IMR-90 (cell line): Measurements from ENCODE around the gene CCDC50. TPM values are rescaled to one million over a fixed set of nuclear protein-coding genes. Genes with fewer than 3 reads are reported as not detected.

Experiments used
- ATAC-seq: fragments of 200-7000 bp; cut with Tn5 transposase; 2 replicates; pipeline ENCODE4 v1.9.1; 2020; ENCODE audit warnings: low read depth, mild to moderate bottlenecking, moderate library complexity
- BruUV-seq: library from RNA; stranded (reverse); fragments of 400-500 nt; replicated peaks from 2 replicates; lab custom pipeline; 2021; lab: Mats Ljungman, UMichigan
- CTCF ChIA-PET: fragments of 300-600 bp; formaldehyde crosslinking; extraction: SDS; loops from one replicate; lab custom pipeline; 2021; ENCODE audit warnings: antibody characterized with exemption; lab: Yijun Ruan, JAX
- POLR2A ChIA-PET: fragments of 300-600 bp; sonication (Branson Sonifier 250); formaldehyde crosslinking; loops from one replicate; lab custom pipeline; 2022; ENCODE audit warnings: antibody characterized with exemption; ENCODE audit not compliant: unreplicated experiment; lab: Charles Lee
- DNase-seq: peaks from one replicate; pipeline ENCODE4 v3.0.0; 2013
- H2AFZ ChIP-seq: replicated peaks from 2 replicates; pipeline ENCODE3; 2013; ENCODE audit warnings: low read length, mild to moderate bottlenecking; ENCODE audit not compliant: poor library complexity
- H2AK5ac ChIP-seq: 2 replicates; pipeline ENCODE4 v1.6.1; 2013; ENCODE audit warnings: low read depth, low read length, inconsistent platforms
- H2AK9ac ChIP-seq: replicated peaks from 2 replicates; pipeline ENCODE3; 2013; ENCODE audit warnings: mild to moderate bottlenecking, low read depth, low read length, moderate library complexity; ENCODE audit not compliant: poor library complexity
- H2BK120ac ChIP-seq: 2 replicates; pipeline ENCODE4 v1.6.1; 2013; ENCODE audit warnings: low read depth, low read length, inconsistent platforms
- H2BK15ac ChIP-seq: 3 replicates; pipeline ENCODE4 v1.6.1; 2013; ENCODE audit warnings: low read depth, low read length, inconsistent platforms
- H2BK20ac ChIP-seq: 2 replicates; pipeline ENCODE4 v1.6.1; 2013; ENCODE audit warnings: low read depth, mild to moderate bottlenecking, inconsistent platforms, low read length, moderate library complexity
- H2BK5ac ChIP-seq: 2 replicates; pipeline ENCODE4 v1.6.1; 2013; ENCODE audit warnings: mild to moderate bottlenecking, low read depth, low read length, inconsistent platforms; ENCODE audit not compliant: poor library complexity, severe bottlenecking
- H3K14ac ChIP-seq: replicated peaks from 2 replicates; pipeline ENCODE4 v1.6.1; 2013; ENCODE audit warnings: low read depth, low read length, inconsistent platforms
- H3K18ac ChIP-seq: 2 replicates; pipeline ENCODE4 v1.6.1; 2013; ENCODE audit warnings: low read depth, low read length, control low read depth
- H3K23ac ChIP-seq: 2 replicates; pipeline ENCODE4 v1.6.1; 2013; ENCODE audit warnings: low read depth, low read length, inconsistent platforms
- H3K27ac ChIP-seq: 2 replicates; pipeline ENCODE4 v1.5.1; 2013; ENCODE audit warnings: mild to moderate bottlenecking, control low read depth, low read length; ENCODE audit not compliant: insufficient read depth
- H3K27me3 ChIP-seq: 2 replicates; pipeline ENCODE4 v1.6.1; 2013; ENCODE audit warnings: low read length; ENCODE audit not compliant: control insufficient read depth, insufficient read depth
- H3K36me3 ChIP-seq: 2 replicates; pipeline ENCODE4 v1.6.1; 2013; ENCODE audit warnings: low read length, mixed read lengths; ENCODE audit not compliant: control insufficient read depth, insufficient read depth
- H3K4ac ChIP-seq: 2 replicates; pipeline ENCODE4 v1.6.1; 2013; ENCODE audit warnings: low read depth, low read length, inconsistent platforms
- H3K4me1 ChIP-seq: 2 replicates; pipeline ENCODE4 v1.6.1; 2013; ENCODE audit warnings: low read length, mixed read lengths; ENCODE audit not compliant: control insufficient read depth, insufficient read depth
- H3K4me2 ChIP-seq: 2 replicates; pipeline ENCODE4 v1.6.1; 2013; ENCODE audit warnings: low read depth, mild to moderate bottlenecking, control low read depth, low read length, moderate library complexity
- H3K4me3 ChIP-seq: 2 replicates; pipeline ENCODE4 v1.5.1; 2013; ENCODE audit warnings: low read depth, mild to moderate bottlenecking, control low read depth, low read length, moderate library complexity; ENCODE audit not compliant: insufficient read depth
- H3K56ac ChIP-seq: 2 replicates; pipeline ENCODE4 v1.6.1; 2013; ENCODE audit warnings: low read length, inconsistent platforms; ENCODE audit not compliant: insufficient read depth; ENCODE audit errors: extremely low read depth
- H3K79me1 ChIP-seq, 2 experiments: 2 replicates each; pipeline ENCODE4 v1.6.1; 2013; ENCODE audit warnings: low read length in 2 of 2, inconsistent platforms in 1 of 2, low read depth in 1 of 2
- H3K9ac ChIP-seq: 2 replicates; pipeline ENCODE4 v1.6.1; 2013; ENCODE audit warnings: low read depth, low read length, control low read depth
- H3K9me1 ChIP-seq: 2 replicates; pipeline ENCODE4 v1.6.1; 2013; ENCODE audit warnings: low read length, inconsistent platforms; ENCODE audit not compliant: insufficient read depth
- H3K9me3 ChIP-seq: 2 replicates; pipeline ENCODE4 v1.6.1; 2013; ENCODE audit warnings: low read length; ENCODE audit not compliant: control insufficient read depth, insufficient read depth
- H4K20me1 ChIP-seq: 2 replicates; pipeline ENCODE4 v1.6.1; 2013; ENCODE audit warnings: low read length, inconsistent platforms; ENCODE audit not compliant: insufficient read depth
- H4K5ac ChIP-seq: 2 replicates; pipeline ENCODE4 v1.6.1; 2013; ENCODE audit warnings: mild to moderate bottlenecking, low read depth, low read length, control low read depth
- H4K8ac ChIP-seq, 2 experiments: 2 replicates each; pipeline ENCODE4 v1.6.1; 2013; ENCODE audit warnings: low read depth in 2 of 2, low read length in 2 of 2, control low read depth in 1 of 2, inconsistent platforms in 1 of 2
- H4K91ac ChIP-seq: 2 replicates; pipeline ENCODE4 v1.6.1; 2013; ENCODE audit warnings: low read depth, low read length, inconsistent platforms; ENCODE audit not compliant: insufficient read depth
- BHLHE40 ChIP-seq: fragments of 150-350 bp; IDR thresholded peaks from 2 replicates; pipeline ENCODE4 v1.6.1; 2016; ENCODE audit warnings: mild to moderate bottlenecking, low read depth, low read length
- CEBPB ChIP-seq: IDR thresholded peaks from 2 replicates; pipeline ENCODE4 v1.6.1; 2012; ENCODE audit warnings: low read depth, low read length, improper control_type of control experiment
- FOS ChIP-seq: fragments of 150-350 bp; IDR thresholded peaks from 2 replicates; pipeline ENCODE4 v1.6.1; 2016; ENCODE audit warnings: low read depth, low read length
- MAFK ChIP-seq: IDR thresholded peaks from 2 replicates; pipeline ENCODE4 v1.6.1; 2012; ENCODE audit warnings: low read depth, low read length, improper control_type of control experiment
- MAZ ChIP-seq: IDR thresholded peaks from 2 replicates; pipeline ENCODE4 v1.6.1; 2012; ENCODE audit warnings: low read depth, mild to moderate bottlenecking, low read length, improper control_type of control experiment, moderate library complexity, borderline replicate concordance
- NFE2L2 ChIP-seq: fragments of 150-350 bp; IDR thresholded peaks from 2 replicates; pipeline ENCODE4 v1.6.1; 2016; ENCODE audit warnings: low read depth, mild to moderate bottlenecking, low read length
- POLR2A ChIP-seq: IDR thresholded peaks from 2 replicates; pipeline ENCODE4 v1.6.1; 2012; ENCODE audit warnings: mild to moderate bottlenecking, low read depth, low read length
- RAD21 ChIP-seq: IDR thresholded peaks from 2 replicates; pipeline ENCODE4 v1.6.1; 2012; ENCODE audit warnings: low read length, improper control_type of control experiment
- RCOR1 ChIP-seq: IDR thresholded peaks from 2 replicates; pipeline ENCODE4 v1.6.1; 2012; ENCODE audit warnings: mild to moderate bottlenecking, low read length, improper control_type of control experiment; ENCODE audit not compliant: insufficient replicate concordance
- RFX5 ChIP-seq: IDR thresholded peaks from 2 replicates; pipeline ENCODE4 v1.8.0; 2012; ENCODE audit warnings: low read depth, mild to moderate bottlenecking, low read length, moderate library complexity
- SMC3 ChIP-seq: fragments of 150-350 bp; IDR thresholded peaks from 2 replicates; pipeline ENCODE4 v1.6.1; 2016; ENCODE audit warnings: low read depth, mild to moderate bottlenecking, antibody characterized with exemption, low read length, moderate library complexity
- WGBS, 2 experiments: methylation state at CpG; one replicate each; pipeline versions ENCODE4 v1.1.5 to v1.1.7; 2013; ENCODE audit warnings: missing lambda C conversion rate in 2 of 2; ENCODE audit not compliant: insufficient read length in 1 of 2; ENCODE audit errors: extremely low coverage in 2 of 2; 5-methylcytosine and 5-hydroxymethylcytosine counted together
- dilution Hi-C: fragments of 300-500 bp; cut with HindIII; formaldehyde crosslinking; loops from one replicate; pipeline ENCODE4 v1.14.3; 2018; ENCODE audit warnings: low sequenced_read_pairs; ENCODE audit not compliant: unreplicated experiment
- in situ Hi-C: fragments of 300-500 bp; cut with MboI; formaldehyde crosslinking; loops from 3 replicates; pipeline ENCODE4 v1.14.3; 2019; ENCODE audit warnings: low sequenced_read_pairs, inconsistent platforms, mixed read lengths
- intact Hi-C: fragments of 100-400 bp; cut with micrococcal nuclease; formaldehyde crosslinking; loops from 2 replicates; pipeline ENCODE4 v1.10.0; 2022
- polyA plus RNA-seq, 3 experiments: library from polyadenylated mRNA; depleted of rRNA; stranded (reverse); fragments of >200 nt; gene quantifications; 2 replicates each; pipeline ENCODE4 v1.2.3, GENCODE V29; 2012; ENCODE audit warnings: low replicate concordance in 1 of 3
- total RNA-seq: library from RNA; depleted of rRNA; stranded (reverse); fragments of >200 nt; gene quantifications from 2 replicates; pipeline ENCODE4 v1.2.3, GENCODE V29; 2012
- TF ChIP-seq, protein P1 (sequence below): fragments of 150-350 bp; IDR thresholded peaks from 2 replicates; pipeline ENCODE4 v1.6.1; 2017; ENCODE audit warnings: mild to moderate bottlenecking, antibody characterized with exemption, low read length, low read depth
- TF ChIP-seq, protein P2 (sequence below): conservative IDR thresholded peaks from 2 replicates; pipeline ENCODE4 v1.5.1; 2012; ENCODE audit warnings: mild to moderate bottlenecking, low read depth, low read length, improper control_type of control experiment
- TF ChIP-seq, protein P3 (sequence below): fragments of 150-350 bp; IDR thresholded peaks from 2 replicates; pipeline ENCODE4 v1.6.1; 2016; ENCODE audit warnings: low read depth, mild to moderate bottlenecking, low read length, moderate library complexity, borderline replicate concordance

Gene CCDC50
- total and polyA plus RNA-seq, 2 of the 4 experiments (the other 2 are of a cell fraction) = 59.0 to 63.1 TPM

DNA sequence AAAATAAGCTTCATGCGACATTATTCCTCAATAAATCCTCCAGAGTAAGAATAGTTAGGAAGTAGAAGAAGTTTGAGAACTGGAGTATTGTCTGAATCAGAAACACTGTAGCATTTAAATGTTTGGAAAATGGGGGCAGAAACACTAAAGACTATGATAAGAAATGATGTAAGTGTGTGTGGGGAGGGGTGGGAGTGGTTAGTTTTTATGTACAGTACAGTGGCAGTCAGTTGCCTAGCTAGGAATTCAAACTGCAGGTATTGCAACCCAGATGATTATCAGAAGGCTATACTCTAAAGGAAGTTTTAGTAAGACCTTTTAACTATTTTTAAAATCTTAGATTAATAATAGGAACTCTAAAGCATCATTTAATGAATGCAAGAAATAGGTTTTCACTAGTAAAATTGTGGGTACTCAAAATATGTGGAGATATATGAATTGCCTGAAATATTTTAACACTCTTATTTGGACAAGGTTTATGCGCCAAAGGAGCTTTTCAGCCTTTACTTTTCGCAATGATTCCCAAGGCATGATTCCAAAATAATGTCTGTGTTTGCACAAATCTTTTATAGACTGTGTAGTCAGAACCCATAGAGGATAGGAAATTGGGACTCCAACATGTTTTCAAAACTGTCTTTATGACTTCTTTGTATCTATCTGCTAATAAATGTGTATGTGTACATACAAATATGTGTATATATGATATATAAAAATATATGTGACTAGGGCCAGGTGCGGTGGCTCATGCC lies 8.0 kb upstream of the CCDC50 start:
- no peaks in the 10 kb centered on the region for H3K36me3 ChIP-seq
- dilution Hi-C loops (no loop called here), intact Hi-C loops (no loop called here), in situ Hi-C loops (no loop called here)
- no CpG with 5 or more reads among the region's 4 CpGs for WGBS, 2 experiments
- H2AFZ ChIP-seq = no peak overlapping the region
- H3K27me3 ChIP-seq = no peaks in the 10 kb centered on the region
- no peak overlapping the region for H2AK9ac ChIP-seq
- peaks cover 8% of the 10 kb centered on the region for H3K4me1 ChIP-seq
- H3K56ac ChIP-seq = no peak overlapping the region
- H3K4me2 ChIP-seq = no peak overlapping the region
- no peak overlapping the region for H2BK15ac ChIP-seq
- H3K18ac ChIP-seq = no peak overlapping the region
- ChIA-PET CTCF (no interaction called here), POLR2A (no interaction called here)
- no peak overlapping the region for H3K4ac ChIP-seq
- H3K9me3 ChIP-seq = no peaks in the 10 kb centered on the region
- no peak for DNase-seq
- TF ChIP-seq, protein P1, sequence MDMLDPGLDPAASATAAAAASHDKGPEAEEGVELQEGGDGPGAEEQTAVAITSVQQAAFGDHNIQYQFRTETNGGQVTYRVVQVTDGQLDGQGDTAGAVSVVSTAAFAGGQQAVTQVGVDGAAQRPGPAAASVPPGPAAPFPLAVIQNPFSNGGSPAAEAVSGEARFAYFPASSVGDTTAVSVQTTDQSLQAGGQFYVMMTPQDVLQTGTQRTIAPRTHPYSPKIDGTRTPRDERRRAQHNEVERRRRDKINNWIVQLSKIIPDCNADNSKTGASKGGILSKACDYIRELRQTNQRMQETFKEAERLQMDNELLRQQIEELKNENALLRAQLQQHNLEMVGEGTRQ = no peak
- TF ChIP-seq NFE2L2 (no peak), FOS (no peak), MAZ (no peak), BHLHE40 (no peak), MAFK (no peak), RFX5 (no peak), RCOR1 (no peak), CEBPB (no peak), RAD21 (no peak), SMC3 (no peak), POLR2A (no peak)
- TF ChIP-seq, protein P2, sequence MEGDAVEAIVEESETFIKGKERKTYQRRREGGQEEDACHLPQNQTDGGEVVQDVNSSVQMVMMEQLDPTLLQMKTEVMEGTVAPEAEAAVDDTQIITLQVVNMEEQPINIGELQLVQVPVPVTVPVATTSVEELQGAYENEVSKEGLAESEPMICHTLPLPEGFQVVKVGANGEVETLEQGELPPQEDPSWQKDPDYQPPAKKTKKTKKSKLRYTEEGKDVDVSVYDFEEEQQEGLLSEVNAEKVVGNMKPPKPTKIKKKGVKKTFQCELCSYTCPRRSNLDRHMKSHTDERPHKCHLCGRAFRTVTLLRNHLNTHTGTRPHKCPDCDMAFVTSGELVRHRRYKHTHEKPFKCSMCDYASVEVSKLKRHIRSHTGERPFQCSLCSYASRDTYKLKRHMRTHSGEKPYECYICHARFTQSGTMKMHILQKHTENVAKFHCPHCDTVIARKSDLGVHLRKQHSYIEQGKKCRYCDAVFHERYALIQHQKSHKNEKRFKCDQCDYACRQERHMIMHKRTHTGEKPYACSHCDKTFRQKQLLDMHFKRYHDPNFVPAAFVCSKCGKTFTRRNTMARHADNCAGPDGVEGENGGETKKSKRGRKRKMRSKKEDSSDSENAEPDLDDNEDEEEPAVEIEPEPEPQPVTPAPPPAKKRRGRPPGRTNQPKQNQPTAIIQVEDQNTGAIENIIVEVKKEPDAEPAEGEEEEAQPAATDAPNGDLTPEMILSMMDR = no peak
- TF ChIP-seq, protein P3, sequence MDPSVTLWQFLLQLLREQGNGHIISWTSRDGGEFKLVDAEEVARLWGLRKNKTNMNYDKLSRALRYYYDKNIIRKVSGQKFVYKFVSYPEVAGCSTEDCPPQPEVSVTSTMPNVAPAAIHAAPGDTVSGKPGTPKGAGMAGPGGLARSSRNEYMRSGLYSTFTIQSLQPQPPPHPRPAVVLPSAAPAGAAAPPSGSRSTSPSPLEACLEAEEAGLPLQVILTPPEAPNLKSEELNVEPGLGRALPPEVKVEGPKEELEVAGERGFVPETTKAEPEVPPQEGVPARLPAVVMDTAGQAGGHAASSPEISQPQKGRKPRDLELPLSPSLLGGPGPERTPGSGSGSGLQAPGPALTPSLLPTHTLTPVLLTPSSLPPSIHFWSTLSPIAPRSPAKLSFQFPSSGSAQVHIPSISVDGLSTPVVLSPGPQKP = no peak
- H2BK120ac ChIP-seq = no peak overlapping the region
- H2AK5ac ChIP-seq = no peak overlapping the region
- H3K4me3 ChIP-seq = no peak overlapping the region
- H3K9ac ChIP-seq = no peak overlapping the region
- no peak overlapping the region for H4K8ac ChIP-seq
- no peak overlapping the region for H3K14ac ChIP-seq
- no peak for ATAC-seq
- no peaks in the 10 kb centered on the region for H4K20me1 ChIP-seq
- no peaks in the 10 kb centered on the region for H3K79me1 ChIP-seq
- H3K9me1 ChIP-seq = no peaks in the 10 kb centered on the region
- H3K23ac ChIP-seq = no peak overlapping the region
- no peak overlapping the region for H2BK5ac ChIP-seq
- H4K91ac ChIP-seq = no peak overlapping the region
- H4K5ac ChIP-seq = no peak overlapping the region
- H2BK20ac ChIP-seq = no peak overlapping the region
- H3K27ac ChIP-seq = no peak overlapping the region
- no TSS peak for BruUV-seq
